Effector CD8-positive, alpha-beta T cell (primary cell): ENCODE measurements around the gene UBE2D3.
A peak's percentile ranks its signal among the peaks of the same experiment; 100 is the strongest.
"Not testable (repeated sequence)": the region's sequence is repeated elsewhere in the genome, so short reads cannot be mapped to it uniquely, and the experiment has no call there.

Experiments
- DNase-seq: peaks from one replicate; lab custom pipeline; 2025; lab: John Stamatoyannopoulos, UW

UBE2D3 gene

DNA sequence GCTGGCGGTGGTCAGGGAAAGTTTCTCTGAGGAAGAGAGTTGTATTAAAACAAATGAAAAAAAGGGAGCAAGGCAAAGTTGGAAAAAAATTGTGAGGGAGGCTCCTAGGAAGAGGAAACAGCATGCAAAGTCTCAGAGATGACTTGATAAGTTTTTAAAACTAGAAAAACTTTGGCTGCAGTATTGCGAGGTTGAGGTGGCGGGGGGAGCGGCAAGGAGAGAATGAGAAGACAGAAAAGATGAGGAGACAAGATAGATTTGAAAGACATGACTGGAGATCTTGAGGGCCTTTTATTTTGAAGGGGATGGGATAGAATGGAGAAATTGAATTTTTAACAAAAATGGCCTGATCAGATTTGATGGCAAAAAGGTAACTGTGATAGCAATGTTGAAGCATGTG is 4.8 kb upstream of the UBE2D3 start:
- no peak for DNase-seq

DNA sequence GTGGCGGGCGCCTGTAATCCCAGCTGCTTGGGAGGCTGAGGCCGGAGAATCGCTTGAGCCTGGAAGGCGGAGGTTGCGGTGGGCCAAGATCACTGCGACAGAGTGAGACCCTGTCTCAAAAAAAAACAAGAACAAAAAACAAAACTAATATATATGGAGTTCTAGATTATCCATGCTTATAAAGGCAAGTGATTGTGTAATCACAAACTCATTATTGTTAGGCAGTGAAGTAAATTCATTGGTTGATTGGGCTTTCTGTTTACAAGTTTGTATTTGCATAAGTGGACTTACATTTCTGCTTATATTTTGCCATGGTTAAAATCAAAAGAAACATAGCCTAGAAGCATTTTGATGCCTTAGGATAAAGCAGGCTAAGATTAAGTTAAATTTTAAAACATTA is 2.5 kb upstream of the UBE2D3 start:
- no peak for DNase-seq

DNA sequence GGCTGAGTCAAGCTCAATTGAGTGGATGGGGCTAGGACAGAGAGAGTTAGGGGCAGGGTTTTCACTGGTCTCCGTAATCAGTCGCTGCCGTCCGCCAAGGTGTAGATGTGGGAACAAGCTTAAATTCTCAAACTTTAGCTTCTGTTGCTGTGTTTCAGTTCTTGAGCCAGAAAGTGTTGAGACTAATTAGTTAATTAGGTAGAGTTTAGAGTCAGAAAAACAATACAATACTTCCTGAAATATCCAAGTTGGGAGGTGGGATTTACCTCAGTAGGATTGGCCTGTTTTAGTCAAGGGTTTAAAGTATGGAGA is 1.1 kb upstream of the UBE2D3 start:
- no peak for DNase-seq

DNA sequence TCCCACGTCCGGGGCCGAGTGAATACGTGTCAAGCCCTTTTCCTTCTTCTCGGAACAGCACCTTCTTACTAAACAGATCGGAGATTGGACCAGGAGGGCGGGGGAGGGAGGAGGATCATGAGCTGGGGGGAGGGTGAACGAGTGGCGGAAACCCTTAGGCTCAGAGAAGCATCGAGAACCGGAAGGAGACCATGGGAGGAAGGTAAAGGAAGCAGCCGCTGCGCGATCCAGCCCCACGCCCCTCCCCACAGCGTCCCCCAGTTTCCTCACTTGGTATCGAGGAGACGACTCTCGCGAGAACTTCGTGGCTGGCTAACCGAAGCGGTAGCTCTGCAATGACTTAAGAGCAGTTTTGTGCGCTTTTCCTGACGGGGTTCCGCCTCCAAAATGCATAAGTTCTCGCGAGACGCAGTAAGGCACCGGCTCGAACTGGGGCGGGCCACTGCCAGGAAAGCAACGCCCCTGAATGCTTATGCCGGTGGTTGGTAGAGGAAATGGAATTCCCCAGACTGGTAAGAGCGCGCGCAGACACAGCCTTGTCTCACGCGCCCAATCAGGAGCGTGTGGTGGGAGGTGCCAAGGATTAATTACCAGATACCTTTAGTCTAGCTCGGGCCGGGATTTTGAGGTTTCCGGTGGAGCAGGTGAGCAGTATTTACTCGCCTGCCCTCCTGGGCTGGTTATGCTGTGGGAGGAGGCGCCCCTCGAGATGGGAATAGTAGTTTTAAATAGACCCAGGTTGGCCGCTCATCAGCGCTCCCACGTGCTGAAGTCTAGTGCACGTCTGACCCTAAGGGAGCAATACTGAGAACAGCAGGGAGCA is 534 bp upstream of the UBE2D3 start:
- peak; percentile 98 for DNase-seq

DNA sequence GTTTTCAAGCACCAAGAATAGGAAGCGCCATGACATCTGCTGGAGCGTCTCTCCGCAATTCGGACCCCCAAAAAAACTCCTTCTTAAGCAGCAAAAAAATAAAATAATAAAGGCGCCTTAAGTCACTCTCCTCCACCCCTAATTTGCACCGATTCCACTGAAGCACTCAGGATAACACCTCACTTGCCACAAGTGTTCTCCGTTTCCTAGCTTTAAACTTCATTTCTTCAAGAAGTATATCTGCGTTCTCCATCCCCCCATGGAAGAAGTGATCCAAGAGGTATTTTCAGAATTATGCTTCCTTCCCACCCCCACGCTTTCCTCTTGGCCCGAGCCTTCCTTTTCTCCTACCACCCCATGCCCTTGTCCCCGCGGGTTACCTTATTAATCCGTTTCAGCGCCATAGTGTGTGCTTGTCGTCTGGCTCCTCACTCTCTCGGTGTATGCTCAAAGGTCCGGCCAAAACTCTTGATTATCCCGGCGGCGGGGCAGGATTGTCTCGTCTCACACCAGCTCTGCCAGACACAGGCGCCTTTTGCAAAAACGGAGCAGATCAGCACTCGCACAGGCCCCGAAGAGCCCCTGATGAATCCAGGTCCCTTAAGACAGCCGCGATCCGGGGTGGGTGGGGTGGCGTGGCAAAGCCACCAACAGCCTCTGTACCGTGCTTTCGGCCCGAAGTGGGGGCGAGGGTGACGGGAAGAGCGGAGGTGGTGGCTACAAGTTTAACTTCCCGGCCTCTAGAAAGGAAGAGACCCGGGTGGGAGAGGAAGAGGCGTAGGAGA is 1.1 kb downstream of the UBE2D3 start:
- no peak for DNase-seq

DNA sequence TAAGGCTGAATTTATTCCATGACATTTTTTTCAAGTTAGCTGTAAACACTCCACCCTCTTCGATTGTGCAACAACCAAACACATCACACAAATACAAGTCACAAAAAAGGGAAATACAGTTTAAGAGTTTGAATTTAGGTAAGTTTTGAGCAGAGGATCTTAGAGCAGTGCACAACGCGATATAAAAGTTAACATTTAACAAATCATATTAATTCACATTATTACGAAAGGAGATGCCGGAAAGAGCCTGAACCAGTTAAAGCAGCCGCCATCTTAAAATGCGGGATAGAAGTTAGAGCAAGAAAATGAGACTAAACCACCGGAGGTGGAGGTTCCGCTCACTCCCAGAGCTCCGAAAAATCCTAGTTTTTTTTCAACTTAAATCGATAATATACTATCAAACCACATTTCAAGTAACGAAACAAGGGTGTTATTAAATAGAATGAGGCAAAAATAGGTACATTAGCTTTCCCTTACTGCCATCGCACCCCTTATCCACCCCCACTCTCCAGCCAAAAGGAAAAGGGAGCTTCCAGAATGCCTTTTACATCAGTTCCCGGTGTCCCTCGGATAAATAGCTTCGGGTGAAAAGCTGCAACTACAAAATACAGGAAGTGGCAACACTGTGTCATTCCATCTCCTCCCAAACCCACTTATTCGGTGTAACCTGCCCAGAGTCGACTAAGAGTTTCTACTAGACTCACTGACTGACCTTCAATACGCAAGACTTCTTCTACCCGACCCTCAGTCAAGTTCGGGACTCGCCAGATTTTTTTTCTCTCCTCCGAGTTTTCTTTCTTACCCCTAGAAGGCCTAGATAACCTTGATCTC is 1.9 kb downstream of the UBE2D3 start:
- DNase-seq = no peak

DNA sequence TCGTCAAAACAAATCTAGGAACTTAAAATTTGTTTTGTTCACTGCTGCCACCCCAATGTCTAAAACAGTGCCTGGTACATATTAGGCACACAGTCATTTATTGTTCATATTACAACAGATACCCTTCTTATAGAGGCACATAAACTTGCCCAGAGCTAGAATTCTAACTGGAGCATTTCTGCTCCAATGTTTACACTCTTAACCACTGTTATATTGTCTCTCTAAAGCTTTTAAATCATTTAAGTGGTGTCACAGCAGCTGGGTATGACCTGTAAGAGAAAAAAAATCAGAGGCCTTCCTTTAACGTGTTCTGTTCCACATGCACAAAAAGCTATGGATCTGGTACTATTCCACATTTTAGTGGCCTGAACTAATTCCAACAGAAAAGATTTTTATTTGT is 3.0 kb downstream of the UBE2D3 start:
- no peak for DNase-seq

DNA sequence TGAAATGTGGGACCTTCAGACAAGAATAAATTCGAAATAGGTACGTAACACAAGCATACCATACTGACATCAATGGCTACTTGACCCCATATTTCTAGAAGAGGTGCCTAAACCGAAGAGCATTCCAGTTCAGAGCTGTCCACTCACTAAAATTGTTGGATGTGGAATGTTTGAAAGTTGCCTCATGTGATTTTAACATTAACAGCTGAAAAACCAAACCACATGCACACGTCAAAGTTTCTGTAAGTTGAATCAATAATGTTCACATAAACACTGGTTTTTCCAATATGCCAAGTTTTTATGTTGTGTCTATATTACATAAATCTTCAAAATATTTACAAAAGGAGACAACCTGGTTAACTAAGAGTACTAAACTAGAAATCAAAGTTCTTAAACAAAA is 3.5 kb downstream of the UBE2D3 start:
- DNase-seq = no peak

DNA sequence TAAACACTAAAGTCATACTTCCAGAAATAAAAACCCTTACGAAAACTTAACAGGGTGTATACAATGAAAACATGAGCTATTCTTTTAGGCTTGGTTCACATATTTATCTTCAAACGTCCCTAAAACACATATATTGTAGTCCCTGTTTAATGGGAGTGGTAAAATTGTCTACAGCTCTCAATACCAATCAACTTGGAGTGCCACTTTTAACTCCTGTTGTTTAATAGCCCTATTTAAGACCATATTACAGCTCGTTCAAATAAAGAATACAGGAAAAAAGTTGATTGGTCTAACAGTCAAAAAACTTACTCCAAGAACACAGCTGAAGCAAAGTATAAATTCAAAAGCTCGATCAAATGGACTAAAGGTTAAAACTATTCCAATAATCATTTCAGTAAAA is 3.9 kb downstream of the UBE2D3 start:
- DNase-seq = no peak

DNA sequence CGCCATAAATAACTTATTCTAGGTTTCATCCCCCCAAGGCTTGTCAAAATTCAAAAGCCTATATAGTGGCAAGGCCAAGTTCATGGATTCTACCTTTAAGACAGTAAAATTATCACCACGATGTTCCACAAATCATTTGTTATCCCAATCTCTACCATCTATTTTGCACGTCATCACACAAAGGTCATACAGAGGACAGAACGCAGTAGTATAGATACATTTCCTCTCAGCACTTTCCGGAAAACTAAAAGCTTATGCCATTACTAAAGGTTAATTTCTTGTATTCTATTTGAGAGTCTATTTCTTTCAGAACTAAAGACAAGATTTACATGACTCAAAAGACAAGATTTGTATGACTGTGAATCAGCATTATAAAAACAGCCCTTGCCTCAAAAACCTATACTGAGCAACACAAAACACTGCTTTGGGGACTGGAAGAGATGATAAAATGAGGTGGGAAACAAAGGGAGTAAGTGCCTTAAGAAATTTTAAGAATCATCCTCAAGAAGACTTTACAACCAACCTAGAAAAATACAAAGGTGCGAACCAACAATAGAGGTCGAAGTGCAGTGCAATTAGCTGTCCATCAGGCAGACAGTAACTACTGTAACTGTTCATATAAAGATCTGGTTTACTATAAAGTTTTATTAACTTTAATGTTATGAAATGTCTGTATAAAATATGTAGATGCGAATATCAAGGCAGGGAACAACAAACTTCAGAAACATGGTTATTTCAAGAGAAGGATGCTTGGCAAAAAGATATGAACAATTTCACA is 7.6 kb downstream of the UBE2D3 start:
- DNase-seq = no peak

DNA sequence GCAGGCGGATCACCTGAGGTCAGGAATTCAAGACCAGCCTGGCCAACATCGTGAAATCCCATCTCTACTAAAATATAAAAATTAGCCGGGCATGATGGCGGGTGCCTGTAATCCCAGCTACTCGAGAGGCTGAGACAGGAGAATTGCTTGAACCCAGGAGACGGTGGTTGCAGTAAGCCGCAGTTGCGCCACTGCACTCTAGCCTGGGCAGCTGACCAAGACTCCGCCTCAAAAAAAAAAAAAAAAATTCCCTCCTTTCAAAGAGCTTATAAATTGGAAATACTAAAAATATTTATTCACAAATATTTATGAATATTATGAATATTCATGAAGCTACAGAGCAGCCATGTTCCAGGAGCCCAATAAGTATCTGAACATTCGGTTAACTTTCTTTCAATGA is 8.3 kb downstream of the UBE2D3 start:
- not testable (repeated sequence) for DNase-seq

DNA sequence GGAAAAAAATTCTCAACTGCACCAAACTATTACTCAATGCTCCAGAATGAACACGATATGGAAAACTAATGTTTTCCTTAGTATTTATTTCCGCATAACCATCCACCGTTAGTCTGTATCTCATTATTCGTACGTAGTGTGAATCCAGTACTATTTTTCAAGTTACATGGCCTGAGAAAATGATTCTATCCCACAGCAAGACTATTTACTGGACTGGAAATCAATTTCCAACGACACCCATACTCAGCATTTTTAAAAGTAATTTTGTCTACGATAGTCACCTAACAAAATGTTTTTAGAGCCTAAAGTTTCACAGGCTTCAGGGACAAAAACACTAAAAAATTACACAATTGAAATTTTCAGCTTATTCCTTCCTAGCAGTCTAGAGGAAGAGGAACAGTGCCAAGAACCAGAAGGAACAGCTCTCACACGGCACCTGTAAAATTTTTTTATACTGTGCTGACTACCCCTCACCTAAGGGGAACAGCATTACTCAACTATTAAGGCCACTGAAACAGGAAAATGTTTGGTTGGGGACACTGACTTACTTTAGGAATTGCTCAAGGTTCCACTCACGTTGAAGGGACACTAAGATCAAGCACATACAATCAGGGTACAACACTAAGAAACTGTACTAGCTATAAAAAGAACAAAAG is 9.6 kb downstream of the UBE2D3 start:
- DNase-seq = no peak

DNA sequence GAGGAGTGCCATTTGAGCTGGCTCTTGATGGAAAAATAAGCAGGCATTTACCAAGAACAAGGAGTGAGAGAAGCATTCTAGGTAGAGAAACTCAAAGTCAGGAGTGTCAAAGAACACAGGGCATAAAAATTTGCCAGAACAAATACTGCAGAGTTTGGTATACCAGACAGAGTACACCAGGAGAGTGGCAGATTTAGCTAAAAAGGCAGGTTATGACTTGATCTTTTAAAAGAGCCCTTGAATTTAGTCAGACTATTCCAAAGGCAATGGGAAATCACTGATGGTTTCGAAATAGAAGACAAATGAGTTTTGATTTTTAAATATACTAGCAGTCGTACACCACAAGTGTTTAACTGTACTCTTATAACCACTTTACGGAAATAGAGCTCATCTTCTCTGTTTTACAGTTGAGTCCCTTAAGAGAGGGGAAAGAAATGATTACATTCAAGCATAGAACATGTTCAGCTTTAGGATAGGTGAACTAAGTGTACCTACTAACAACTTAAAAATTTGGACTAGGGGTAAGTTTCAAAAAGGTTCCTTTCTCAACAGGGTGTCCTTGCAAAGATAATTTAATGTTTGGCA is 10.2 kb downstream of the UBE2D3 start:
- DNase-seq = no peak

DNA sequence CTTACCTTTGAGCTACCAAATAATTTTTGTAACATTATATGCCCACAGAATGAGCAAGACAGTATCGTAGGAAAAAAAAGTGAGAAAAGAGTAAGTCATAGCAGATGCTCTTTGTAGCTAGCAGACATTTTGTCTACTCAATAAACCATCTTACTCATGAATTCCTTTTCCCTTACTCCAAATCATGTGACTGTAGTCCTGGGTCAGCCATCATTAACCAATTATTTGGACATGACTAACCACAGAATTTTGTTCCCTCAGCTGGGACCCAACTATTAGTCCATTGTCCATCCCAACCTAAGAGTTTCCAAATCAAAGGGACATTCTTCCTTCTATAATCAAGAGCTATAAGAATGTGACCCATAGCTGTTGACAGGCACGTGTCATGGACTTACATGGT is 11.4 kb downstream of the UBE2D3 start:
- no peak for DNase-seq

DNA sequence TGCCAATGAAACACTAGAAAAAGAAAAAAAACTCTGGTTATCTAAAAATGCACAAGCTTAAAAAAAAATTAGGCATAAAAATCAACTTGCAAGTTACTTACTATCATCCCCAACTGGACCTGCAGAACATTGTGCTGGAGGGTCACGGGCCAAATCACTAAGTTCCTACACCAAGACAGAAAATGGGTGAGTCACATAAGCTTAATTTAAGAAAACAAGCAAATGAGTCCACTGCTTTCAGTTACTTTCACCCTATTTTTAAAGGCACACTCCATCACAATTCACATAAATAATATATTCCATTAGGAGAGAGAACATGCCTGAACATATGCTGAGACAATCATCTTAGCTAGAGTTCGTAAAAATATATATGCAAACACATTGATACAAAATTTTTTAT is 17.7 kb downstream of the UBE2D3 start:
- no peak for DNase-seq

DNA sequence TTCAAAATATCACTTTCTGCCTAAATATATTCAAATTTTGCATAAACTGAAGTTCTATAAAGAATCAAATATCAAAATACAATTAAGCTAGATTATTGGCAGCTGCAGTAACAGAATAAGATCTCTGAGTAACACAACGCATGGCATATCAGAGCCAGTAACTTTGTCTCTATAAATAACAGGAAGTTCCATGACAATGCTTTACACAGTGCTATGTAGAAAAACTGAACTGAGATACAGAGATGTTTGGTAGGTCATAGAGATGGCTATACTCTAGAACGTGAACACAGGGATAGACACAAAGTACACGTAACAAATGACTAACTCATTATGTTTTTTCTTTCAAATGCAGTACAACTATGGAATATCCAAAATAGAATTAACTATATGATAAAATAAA is 18.2 kb downstream of the UBE2D3 start:
- DNase-seq = no peak

DNA sequence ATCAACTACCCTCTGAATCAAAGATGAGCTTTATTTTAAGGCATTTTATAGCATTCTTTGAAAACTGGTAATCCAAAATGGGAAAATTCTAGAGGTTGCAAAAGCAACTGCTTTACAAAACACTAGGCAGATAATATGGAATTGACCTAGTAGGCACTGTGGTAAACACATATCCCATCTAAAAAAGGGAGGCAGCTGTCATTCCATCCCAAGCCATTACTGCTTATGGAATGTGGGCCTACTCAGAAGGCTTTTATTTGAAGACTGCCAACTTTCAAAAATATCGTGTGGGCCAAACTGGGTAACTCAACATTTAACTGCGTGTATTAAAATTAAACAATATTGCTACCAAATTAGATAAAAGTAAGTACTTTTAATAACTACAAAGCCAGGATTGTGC is 19.3 kb downstream of the UBE2D3 start:
- DNase-seq = no peak

DNA sequence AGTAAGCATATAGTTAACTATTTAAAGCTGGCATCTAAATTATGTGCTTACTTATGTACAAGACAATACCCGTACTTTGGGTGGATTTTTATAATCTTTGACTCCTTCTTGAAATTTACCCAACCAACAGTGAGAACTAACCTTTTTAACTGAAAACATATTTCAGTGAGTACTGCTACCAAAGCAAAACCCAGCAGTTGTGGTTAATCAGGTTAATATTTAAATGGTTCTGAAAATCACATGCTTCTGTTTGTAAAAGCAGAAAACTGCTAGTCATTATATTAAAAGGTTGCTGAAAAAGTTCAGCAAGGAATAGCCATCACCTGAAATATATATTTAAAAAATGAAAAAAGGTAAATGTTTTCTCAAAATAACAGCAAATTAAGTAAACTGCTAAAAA is 20.0 kb downstream of the UBE2D3 start:
- DNase-seq = no peak

DNA sequence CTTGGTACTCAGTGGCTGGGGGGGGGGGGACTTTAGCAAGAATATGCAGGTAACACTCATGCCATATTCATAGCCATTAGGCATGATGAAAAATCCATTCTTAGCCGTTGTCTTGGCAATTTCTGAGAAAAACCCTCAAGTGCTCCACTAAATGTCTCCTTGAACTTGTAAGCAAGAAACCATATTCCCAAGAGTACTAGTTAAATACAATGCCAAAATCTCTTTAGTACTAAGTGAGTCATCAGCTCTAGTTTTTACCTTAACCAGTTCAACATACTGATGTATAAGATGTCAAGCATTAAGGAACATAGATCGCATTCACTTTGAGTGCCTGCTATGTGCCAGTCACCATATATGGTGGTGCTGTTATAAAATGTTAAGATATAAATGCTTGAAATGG is 27.5 kb downstream of the UBE2D3 start:
- no peak for DNase-seq

DNA sequence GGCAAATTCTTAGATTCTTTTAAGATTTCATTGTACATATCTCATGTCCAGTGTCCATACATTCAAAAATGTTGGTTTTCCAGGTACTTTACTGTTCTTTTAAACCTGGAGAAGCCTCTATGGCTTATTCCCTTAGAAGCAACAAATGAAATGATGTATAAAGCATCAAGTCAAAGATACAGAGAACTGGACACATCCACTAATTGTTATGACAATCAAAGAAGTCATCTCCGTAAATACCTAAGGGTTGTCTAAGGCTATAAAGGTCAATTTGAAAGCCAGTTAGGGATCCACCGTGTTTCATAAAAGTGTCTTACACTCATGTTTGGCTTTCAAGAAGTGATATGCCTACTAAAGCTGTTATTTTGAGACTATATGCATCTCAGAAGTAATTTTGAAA is 32.4 kb downstream of the UBE2D3 start:
- DNase-seq = no peak

DNA sequence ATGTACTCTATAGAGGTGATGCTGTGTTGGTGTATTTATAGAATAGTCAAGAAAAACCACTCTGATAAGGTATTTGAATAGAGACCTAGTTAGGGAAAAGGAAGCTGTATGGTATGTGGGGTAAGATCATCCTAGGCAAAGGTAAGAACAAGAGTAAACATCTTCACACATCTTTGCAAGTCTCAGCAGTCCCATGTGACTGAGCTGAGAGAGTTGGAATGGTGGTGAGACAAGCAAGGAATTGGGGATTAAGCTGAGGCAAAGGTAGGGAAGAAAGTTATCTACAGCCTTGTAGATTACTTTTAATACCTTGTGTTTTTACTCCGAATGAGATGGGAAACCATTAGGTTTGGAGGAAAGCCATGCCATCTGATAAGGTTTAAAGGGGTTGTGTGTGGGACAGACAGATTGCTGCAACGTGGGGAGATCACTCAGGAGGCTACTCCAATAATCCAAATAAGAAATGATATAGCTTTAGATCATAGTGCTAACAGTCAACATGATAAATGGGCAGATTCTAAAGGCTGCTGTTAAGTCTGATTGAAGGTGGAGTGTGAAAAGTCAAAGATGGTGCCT is 34.9 kb downstream of the UBE2D3 start:
- DNase-seq = no peak
